Mucosa of stomach (tissue), 1 donor: ENCODE measurements around the gene ZBTB1.
A peak's percentile ranks its signal among the peaks of the same experiment; 100 is the strongest.

Source experiments
- H3K27me3 ChIP-seq: one replicate; pipeline ENCODE4 v1.7.0; 2013; ENCODE audit warnings: mild to moderate bottlenecking, low read length; ENCODE audit not compliant: control insufficient read depth, insufficient read depth
- H3K36me3 ChIP-seq: one replicate; pipeline ENCODE4 v1.7.0; 2013; ENCODE audit warnings: low read length; ENCODE audit not compliant: control insufficient read depth, insufficient read depth
- H3K4me1 ChIP-seq: one replicate; pipeline ENCODE4 v1.7.0; 2013; ENCODE audit warnings: mild to moderate bottlenecking, low read length; ENCODE audit not compliant: control insufficient read depth, insufficient read depth
- H3K4me3 ChIP-seq: one replicate; pipeline ENCODE4 v1.7.0; 2013; ENCODE audit warnings: low read length
- H3K9ac ChIP-seq: one replicate; pipeline ENCODE4 v1.7.0; 2013; ENCODE audit warnings: mild to moderate bottlenecking, low read length, moderate library complexity
- H3K9me3 ChIP-seq: one replicate; pipeline ENCODE4 v1.7.0; 2013; ENCODE audit warnings: mild to moderate bottlenecking, low read length, moderate library complexity; ENCODE audit not compliant: control insufficient read depth
- donor health status: Pancreatic carcinoma.

ZBTB1 gene

GRCh38 chr14:64504310-64504896 lies at the start of gene ZBTB1:
ZBTB1 (plus strand) TSS chr14:64504770; CDS start chr14:64521505, 16,735 bp downstream.
- Histone ChIP-seq H3K9ac (peak within 1 kb of the TSS; percentile 99), H3K4me1 (peaks cover 29% of the 10 kb centered on the region), H3K4me3 (peak within 1 kb of the TSS; percentile 58), H3K36me3 (no peaks in the 10 kb centered on the region), H3K9me3 (no peaks in the 10 kb centered on the region), H3K27me3 (no peaks in the 10 kb centered on the region)

- Histone ChIP-seq H3K36me3 (no peaks in the 10 kb centered on the region), H3K4me3 (no peak overlapping the region), H3K27me3 (no peaks in the 10 kb centered on the region), H3K9ac (no peak overlapping the region), H3K9me3 (no peaks in the 10 kb centered on the region), H3K4me1 (no peaks in the 10 kb centered on the region)
Measured at GRCh38 chr14:64459405-64460136, 45.0 kb upstream of the ZBTB1 start.

- H3K4me1 ChIP-seq: peaks cover 7% of the 10 kb centered on the region
- H3K27me3 ChIP-seq: no peaks in the 10 kb centered on the region
- H3K4me3 ChIP-seq: no peak overlapping the region
- H3K9me3 ChIP-seq: no peaks in the 10 kb centered on the region
- no peak overlapping the region for H3K9ac ChIP-seq
- H3K36me3 ChIP-seq: no peaks in the 10 kb centered on the region
Measured at GRCh38 chr14:64461221-64461620, 43.3 kb upstream of the ZBTB1 start.

GRCh38 chr14:64463195-64463594 lies 41.4 kb upstream of the ZBTB1 start:
- H3K36me3 ChIP-seq: no peaks in the 10 kb centered on the region
- no peak overlapping the region for H3K4me3 ChIP-seq
- no peak overlapping the region for H3K9ac ChIP-seq
- H3K9me3 ChIP-seq: no peaks in the 10 kb centered on the region
- peaks cover 9% of the 10 kb centered on the region for H3K4me1 ChIP-seq
- no peaks in the 10 kb centered on the region for H3K27me3 ChIP-seq

GRCh38 chr14:64463873-64464272 lies 40.7 kb upstream of the ZBTB1 start:
- Histone ChIP-seq H3K9me3 (no peaks in the 10 kb centered on the region), H3K36me3 (no peaks in the 10 kb centered on the region), H3K4me1 (peaks cover 9% of the 10 kb centered on the region), H3K27me3 (no peaks in the 10 kb centered on the region), H3K9ac (no peak overlapping the region), H3K4me3 (no peak overlapping the region)

GRCh38 chr14:64464651-64465050 lies 39.9 kb upstream of the ZBTB1 start:
- Histone ChIP-seq H3K4me3 (peak overlapping the region; percentile 39), H3K27me3 (no peaks in the 10 kb centered on the region), H3K9ac (peak overlapping the region; percentile 51), H3K4me1 (peaks cover 9% of the 10 kb centered on the region), H3K36me3 (no peaks in the 10 kb centered on the region), H3K9me3 (no peaks in the 10 kb centered on the region)

GRCh38 chr14:64465191-64465822 lies 39.3 kb upstream of the ZBTB1 start, which contains the start of gene AKAP5:
AKAP5 (plus strand) TSS chr14:64465499; CDS start chr14:64468395, 2,896 bp downstream.
- no peaks in the 10 kb centered on the region for H3K36me3 ChIP-seq
- H3K9me3 ChIP-seq: no peaks in the 10 kb centered on the region
- peaks cover 9% of the 10 kb centered on the region for H3K4me1 ChIP-seq
- H3K27me3 ChIP-seq: no peaks in the 10 kb centered on the region
- peak within 1 kb of the TSS; percentile 54 for H3K4me3 ChIP-seq
- H3K9ac ChIP-seq: peak within 1 kb of the TSS; percentile 60

GRCh38 chr14:64465831-64466554 lies 38.6 kb upstream of the ZBTB1 start:
- Histone ChIP-seq H3K36me3 (no peaks in the 10 kb centered on the region), H3K27me3 (no peaks in the 10 kb centered on the region), H3K4me1 (peaks cover 9% of the 10 kb centered on the region), H3K9me3 (no peaks in the 10 kb centered on the region), H3K9ac (peak overlapping the region; percentile 60), H3K4me3 (peak overlapping the region; percentile 54)

GRCh38 chr14:64467101-64467500 lies 37.5 kb upstream of the ZBTB1 start:
- H3K4me3 ChIP-seq: no peak overlapping the region
- H3K9me3 ChIP-seq: no peaks in the 10 kb centered on the region
- H3K27me3 ChIP-seq: no peaks in the 10 kb centered on the region
- H3K36me3 ChIP-seq: no peaks in the 10 kb centered on the region
- no peak overlapping the region for H3K9ac ChIP-seq
- H3K4me1 ChIP-seq: peaks cover 9% of the 10 kb centered on the region

- no peaks in the 10 kb centered on the region for H3K9me3 ChIP-seq
- H3K4me1 ChIP-seq: peaks cover 9% of the 10 kb centered on the region
- no peaks in the 10 kb centered on the region for H3K36me3 ChIP-seq
- H3K4me3 ChIP-seq: no peak overlapping the region
- no peak overlapping the region for H3K9ac ChIP-seq
- H3K27me3 ChIP-seq: no peaks in the 10 kb centered on the region
Measured at GRCh38 chr14:64467566-64467965, 37.0 kb upstream of the ZBTB1 start.

GRCh38 chr14:64468451-64468850 lies 36.1 kb upstream of the ZBTB1 start:
- Histone ChIP-seq H3K4me1 (peaks cover 9% of the 10 kb centered on the region), H3K27me3 (no peaks in the 10 kb centered on the region), H3K9me3 (no peaks in the 10 kb centered on the region), H3K9ac (no peak overlapping the region), H3K36me3 (no peaks in the 10 kb centered on the region), H3K4me3 (no peak overlapping the region)

- Histone ChIP-seq H3K36me3 (no peaks in the 10 kb centered on the region), H3K27me3 (no peaks in the 10 kb centered on the region), H3K4me3 (no peak overlapping the region), H3K9me3 (no peaks in the 10 kb centered on the region), H3K4me1 (no peaks in the 10 kb centered on the region), H3K9ac (no peak overlapping the region)
Measured at GRCh38 chr14:64474041-64474440, 30.5 kb upstream of the ZBTB1 start.
